GM13977 (cell line): ENCODE results near the gene NDRG3.

Source experiments
- DNase-seq: peaks from one replicate; pipeline ENCODE4 v3.0.0; 2012; ENCODE audit warnings: low spot score
- in situ Hi-C: fragments of 300-500 bp; cut with MboI; formaldehyde crosslinking; loops from one replicate; pipeline ENCODE4 v1.12.0; 2022; ENCODE audit warnings: low sequenced_read_pairs, low pct_unique_long_range_greater_than_20kb, mixed read lengths, inconsistent platforms; ENCODE audit not compliant: unreplicated experiment
- TF ChIP-seq, protein P1 (sequence below): IDR thresholded peaks from 2 replicates; pipeline ENCODE4 v1.5.1; 2012; ENCODE audit warnings: mild to moderate bottlenecking, control low read depth; ENCODE audit not compliant: insufficient read depth; ENCODE audit errors: extremely low read depth, missing control alignments

The NDRG3 gene

DNA sequence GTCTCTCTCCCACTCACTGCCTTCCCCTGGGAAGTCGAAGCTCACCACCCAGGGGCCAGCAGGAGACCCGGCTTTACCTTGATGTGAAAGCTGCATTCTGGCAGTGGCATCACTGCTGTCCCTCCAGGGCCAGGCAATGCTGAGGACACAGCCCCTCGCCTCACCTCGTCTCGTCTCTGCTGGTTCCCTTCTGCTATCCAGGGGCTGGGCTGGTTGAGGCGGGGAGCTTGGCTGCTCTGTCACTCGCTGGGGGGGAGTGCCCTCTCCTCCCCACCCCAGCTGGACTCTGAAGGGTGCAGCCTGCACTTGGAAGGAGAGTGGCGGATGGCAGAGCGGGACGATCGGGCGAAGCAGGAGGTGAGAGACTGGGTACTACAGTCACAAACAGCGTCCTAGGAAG is 40.4 kb upstream of the NDRG3 start:
- in situ Hi-C loops = no loop called here
- no peak for DNase-seq
- TF ChIP-seq, protein P1, sequence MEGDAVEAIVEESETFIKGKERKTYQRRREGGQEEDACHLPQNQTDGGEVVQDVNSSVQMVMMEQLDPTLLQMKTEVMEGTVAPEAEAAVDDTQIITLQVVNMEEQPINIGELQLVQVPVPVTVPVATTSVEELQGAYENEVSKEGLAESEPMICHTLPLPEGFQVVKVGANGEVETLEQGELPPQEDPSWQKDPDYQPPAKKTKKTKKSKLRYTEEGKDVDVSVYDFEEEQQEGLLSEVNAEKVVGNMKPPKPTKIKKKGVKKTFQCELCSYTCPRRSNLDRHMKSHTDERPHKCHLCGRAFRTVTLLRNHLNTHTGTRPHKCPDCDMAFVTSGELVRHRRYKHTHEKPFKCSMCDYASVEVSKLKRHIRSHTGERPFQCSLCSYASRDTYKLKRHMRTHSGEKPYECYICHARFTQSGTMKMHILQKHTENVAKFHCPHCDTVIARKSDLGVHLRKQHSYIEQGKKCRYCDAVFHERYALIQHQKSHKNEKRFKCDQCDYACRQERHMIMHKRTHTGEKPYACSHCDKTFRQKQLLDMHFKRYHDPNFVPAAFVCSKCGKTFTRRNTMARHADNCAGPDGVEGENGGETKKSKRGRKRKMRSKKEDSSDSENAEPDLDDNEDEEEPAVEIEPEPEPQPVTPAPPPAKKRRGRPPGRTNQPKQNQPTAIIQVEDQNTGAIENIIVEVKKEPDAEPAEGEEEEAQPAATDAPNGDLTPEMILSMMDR = no peak

DNA sequence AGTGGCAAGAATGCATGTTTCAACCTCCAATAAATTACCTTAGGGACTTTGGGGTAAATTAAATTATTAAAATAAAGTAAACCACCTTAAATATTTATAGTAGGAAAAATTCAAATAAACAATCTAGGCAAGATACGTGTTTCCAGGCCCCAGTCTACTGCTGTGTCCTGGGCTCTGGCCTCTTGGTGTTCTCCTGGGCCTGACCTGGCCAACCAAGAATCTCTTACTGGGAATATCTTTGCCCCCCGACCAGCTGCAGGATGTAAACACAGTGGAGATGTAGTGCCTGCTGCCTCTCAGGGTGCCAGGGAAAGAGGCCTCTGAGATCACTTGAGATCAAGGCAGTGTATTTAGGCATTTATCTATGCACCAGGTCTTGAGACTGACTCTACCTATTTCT is 39.4 kb upstream of the NDRG3 start:
- TF ChIP-seq, protein P1 = no peak
- no peak for DNase-seq
- in situ Hi-C loops = no loop called here

DNA sequence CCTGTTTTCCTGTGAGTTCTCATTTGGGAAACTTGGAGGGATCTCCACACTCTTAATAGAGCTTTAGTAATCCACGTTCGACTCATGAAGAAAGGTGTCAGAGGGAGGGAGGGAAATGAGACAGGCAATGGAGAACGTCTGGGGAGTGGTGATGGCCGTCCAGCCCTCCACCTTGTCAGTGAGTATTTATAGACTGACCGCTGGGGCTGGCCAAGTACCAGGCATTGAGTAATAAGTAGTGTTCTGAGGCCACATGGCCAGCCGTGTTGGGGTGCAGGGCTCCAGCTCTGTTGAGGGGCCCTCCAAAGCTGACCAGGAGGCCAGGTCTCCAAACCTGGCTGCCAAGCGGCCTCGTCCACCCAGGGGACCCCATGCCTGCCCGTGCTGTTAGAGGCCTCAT is 39.0 kb upstream of the NDRG3 start:
- TF ChIP-seq, protein P1 = no peak
- no peak for DNase-seq
- in situ Hi-C loops = no loop called here

DNA sequence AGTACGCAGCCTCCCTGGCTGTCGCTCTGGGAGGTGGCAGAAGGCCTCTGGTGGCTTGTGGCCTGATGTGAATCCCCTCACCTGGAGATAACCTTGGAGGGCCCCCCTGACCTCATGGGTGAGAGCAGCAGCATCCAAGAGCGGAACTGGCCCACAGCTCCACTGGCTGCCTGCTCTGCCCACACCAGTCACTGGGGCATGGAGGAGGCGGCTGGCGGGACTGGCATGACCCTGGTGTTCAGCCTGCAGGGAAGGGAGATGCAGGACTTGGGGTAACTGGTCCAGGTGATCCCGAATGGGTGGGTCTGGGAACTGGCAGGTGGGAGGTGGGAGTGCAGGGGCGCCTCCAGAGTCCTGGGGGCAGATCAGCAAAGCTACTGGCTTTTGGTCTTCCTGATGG is 38.2 kb upstream of the NDRG3 start:
- no peak for DNase-seq
- TF ChIP-seq, protein P1 = no peak
- in situ Hi-C loops = no loop called here

DNA sequence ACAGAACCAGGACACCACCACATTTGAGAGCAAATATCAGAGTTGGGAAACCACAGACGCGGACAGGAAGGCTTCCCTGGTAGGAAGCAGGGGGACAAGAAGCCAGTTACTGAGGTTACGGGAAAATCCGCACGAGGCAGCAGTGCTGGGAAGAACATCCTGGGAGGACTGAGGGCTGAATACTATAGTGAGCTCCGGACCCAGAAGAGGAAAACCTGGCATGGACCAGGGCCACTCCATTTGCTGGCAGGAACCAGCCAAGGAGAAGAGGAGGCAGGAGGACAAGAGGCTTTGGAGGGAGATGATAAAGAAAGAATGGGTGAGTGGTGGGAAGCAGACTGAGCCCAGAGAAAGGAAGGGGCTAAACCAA is 33.8 kb upstream of the NDRG3 start:
- in situ Hi-C loops = no loop called here
- no peak for DNase-seq
- TF ChIP-seq, protein P1 = no peak

DNA sequence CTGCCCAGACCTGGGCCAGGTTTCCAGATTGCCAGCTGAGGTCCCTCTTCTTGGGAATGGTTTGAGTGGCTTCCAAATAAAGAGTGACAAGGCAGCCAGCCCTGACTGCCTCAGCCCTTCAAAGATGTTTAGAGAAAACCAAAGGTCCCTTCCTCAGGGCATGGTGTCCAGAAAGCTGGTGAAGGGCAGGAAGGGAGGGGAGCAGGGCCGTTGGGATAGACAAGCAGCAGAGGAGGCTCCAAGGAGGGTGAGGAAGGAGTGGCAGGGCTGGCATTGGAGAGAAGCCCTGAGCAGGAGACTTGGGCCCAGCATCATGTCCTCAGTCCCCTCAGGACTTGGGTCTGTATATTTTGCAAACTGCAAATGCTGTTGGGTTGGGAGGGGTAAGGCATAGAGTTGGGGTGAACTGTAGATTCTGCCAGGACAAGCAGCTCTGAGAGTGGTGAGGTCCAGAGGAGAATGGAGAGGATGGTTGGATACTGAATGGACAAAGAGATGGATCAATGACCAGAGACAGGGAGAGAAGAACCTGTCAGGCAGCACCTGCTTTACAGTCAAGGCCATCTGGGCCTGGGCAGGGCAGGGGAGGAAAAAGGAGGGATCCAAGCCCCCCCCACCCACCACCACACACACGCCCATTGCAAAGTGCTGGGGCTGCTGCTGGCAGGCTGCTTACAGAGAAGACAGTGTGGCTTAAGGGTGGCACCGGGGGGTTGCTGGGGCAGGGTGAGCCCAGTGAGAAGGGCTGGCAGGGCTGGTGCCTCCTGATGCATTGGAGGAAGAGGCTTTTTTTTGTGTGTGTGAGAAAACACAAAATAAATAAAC is 33.2 kb upstream of the NDRG3 start:
- TF ChIP-seq, protein P1 = no peak
- DNase-seq = no peak
- in situ Hi-C loops = no loop called here
